ENCODE measurements around the gene AQP10.
"Not testable (repeated sequence)": the region's sequence is repeated elsewhere in the genome, so short reads cannot be mapped to it uniquely, and the experiment has no call there.

Gene AQP10

GRCh38 chr1:154309136-154309535 is 11.8 kb upstream of the AQP10 start:
- in situ Hi-C loops (cut with MboI; ENCODE audit: low sequenced_read_pairs); H3K36me3 ChIP-seq (replicated peaks): not testable (repeated sequence)

GRCh38 chr1:154312229-154313065 is 8.4 kb upstream of the AQP10 start:
- in situ Hi-C loops (cut with MboI; ENCODE audit: low sequenced_read_pairs); H3K9me3 ChIP-seq; DNase-seq (ENCODE audit: low spot score in 2 of 2); H3K36me3 ChIP-seq (replicated peaks); H3K4me3 ChIP-seq; H3K4me1 ChIP-seq: not testable (repeated sequence)
- H3K27me3 ChIP-seq (ENCODE audit: low read depth): peaks cover 15% of the 10 kb centered on the region

More at GRCh38 chr1:154309136-154309535, 11.8 kb upstream of the AQP10 start:
- H3K9me3 ChIP-seq; H3K4me1 ChIP-seq; DNase-seq (ENCODE audit: low spot score in 2 of 2); H3K27me3 ChIP-seq (ENCODE audit: low read depth); H3K4me3 ChIP-seq: not testable (repeated sequence)

- Histone ChIP-seq H3K4me1 (no peaks in the 10 kb centered on the region), H3K36me3 (replicated peaks) (no peaks in the 10 kb centered on the region), H3K27me3 (ENCODE audit: low read depth) (peaks cover 18% of the 10 kb centered on the region), H3K9me3 (peaks cover 4% of the 10 kb centered on the region; the same call in 1 of the 2 replicates), H3K4me3 (no peak overlapping the region)
- no peak for DNase-seq (ENCODE audit: low spot score in 2 of 2)
- in situ Hi-C loops (cut with MboI; ENCODE audit: low sequenced_read_pairs): no loop called here
Measured at GRCh38 chr1:154313066-154313356, 7.9 kb upstream of the AQP10 start.

- in situ Hi-C loops (cut with MboI; ENCODE audit: low sequenced_read_pairs); H3K4me3 ChIP-seq; H3K9me3 ChIP-seq; DNase-seq (ENCODE audit: low spot score in 2 of 2); H3K36me3 ChIP-seq (replicated peaks); H3K4me1 ChIP-seq: not testable (repeated sequence)
- peaks cover 18% of the 10 kb centered on the region for H3K27me3 ChIP-seq (ENCODE audit: low read depth)
Measured at GRCh38 chr1:154314226-154314625, 6.7 kb upstream of the AQP10 start.

- Histone ChIP-seq H3K27me3 (ENCODE audit: low read depth) (peaks cover 18% of the 10 kb centered on the region), H3K4me3 (no peak overlapping the region), H3K36me3 (replicated peaks) (no peaks in the 10 kb centered on the region), H3K9me3 (no peaks in the 10 kb centered on the region; the same call in 1 of the 2 replicates), H3K4me1 (no peaks in the 10 kb centered on the region)
- in situ Hi-C loops (cut with MboI; ENCODE audit: low sequenced_read_pairs): no loop called here
- DNase-seq (ENCODE audit: low spot score in 2 of 2): no peak
Measured at GRCh38 chr1:154316704-154317103, 4.2 kb upstream of the AQP10 start.

GRCh38 chr1:154318386-154318785 is 2.5 kb upstream of the AQP10 start:
- H3K4me1 ChIP-seq: no peaks in the 10 kb centered on the region
- in situ Hi-C loops (cut with MboI; ENCODE audit: low sequenced_read_pairs): no loop called here
- no peak for DNase-seq (ENCODE audit: low spot score in 2 of 2)
- H3K36me3 ChIP-seq (replicated peaks): no peaks in the 10 kb centered on the region
- H3K27me3 ChIP-seq (ENCODE audit: low read depth): peaks cover 18% of the 10 kb centered on the region
- no peak overlapping the region for H3K4me3 ChIP-seq
- no peaks in the 10 kb centered on the region; the same call in 1 of the 2 replicates for H3K9me3 ChIP-seq

GRCh38 chr1:154321609-154321934 is 679 bp downstream of the AQP10 start:
- DNase-seq (ENCODE audit: low spot score in 2 of 2); in situ Hi-C loops (cut with MboI; ENCODE audit: low sequenced_read_pairs); H3K4me1 ChIP-seq; H3K36me3 ChIP-seq (replicated peaks); H3K27me3 ChIP-seq (ENCODE audit: low read depth); H3K4me3 ChIP-seq; H3K9me3 ChIP-seq: not testable (repeated sequence)

- H3K27me3 ChIP-seq (ENCODE audit: low read depth): no peaks in the 10 kb centered on the region
- in situ Hi-C loops (cut with MboI; ENCODE audit: low sequenced_read_pairs): no loop called here
- H3K9me3 ChIP-seq: no peaks in the 10 kb centered on the region
- peaks cover 6% of the 10 kb centered on the region for H3K4me1 ChIP-seq
- H3K36me3 ChIP-seq (replicated peaks): no peaks in the 10 kb centered on the region; the same call in 1 of the 2 replicates
- no peak for DNase-seq (ENCODE audit: low spot score in 2 of 2)
- H3K4me3 ChIP-seq: no peak overlapping the region
Measured at GRCh38 chr1:154323493-154323892, 2.6 kb downstream of the AQP10 start.

GRCh38 chr1:154324241-154324640 is 3.3 kb downstream of the AQP10 start:
- no peaks in the 10 kb centered on the region for H3K9me3 ChIP-seq
- no peak overlapping the region for H3K4me3 ChIP-seq
- DNase-seq (ENCODE audit: low spot score in 2 of 2): no peak
- H3K27me3 ChIP-seq (ENCODE audit: low read depth): no peaks in the 10 kb centered on the region
- H3K36me3 ChIP-seq (replicated peaks): peaks cover 3% of the 10 kb centered on the region
- H3K4me1 ChIP-seq: peaks cover 6% of the 10 kb centered on the region
- in situ Hi-C loops (cut with MboI; ENCODE audit: low sequenced_read_pairs): no loop called here

- in situ Hi-C loops (cut with MboI; ENCODE audit: low sequenced_read_pairs): no loop called here
- H3K27me3 ChIP-seq (ENCODE audit: low read depth): no peaks in the 10 kb centered on the region
Measured at GRCh38 chr1:154324669-154325582, 4.0 kb downstream of the AQP10 start, which contains the start of gene ATP8B2. ATP8B2 (plus strand) TSS chr1:154325525; CDS start chr1:154328142, 2,617 bp downstream.

GRCh38 chr1:154325583-154326545 is 5.0 kb downstream of the AQP10 start:
- in situ Hi-C loops (cut with MboI; ENCODE audit: low sequenced_read_pairs): no loop called here
- H3K4me1 ChIP-seq: peaks cover 6% of the 10 kb centered on the region
- peak; percentile 77 to 93 for DNase-seq (ENCODE audit: low spot score in 2 of 2)
- H3K36me3 ChIP-seq (replicated peaks): peaks cover 11% of the 10 kb centered on the region
- H3K9me3 ChIP-seq: no peaks in the 10 kb centered on the region
- no peaks in the 10 kb centered on the region for H3K27me3 ChIP-seq (ENCODE audit: low read depth)
- H3K4me3 ChIP-seq: peak overlapping the region; percentile 82

More at GRCh38 chr1:154324669-154325582, 4.0 kb downstream of the AQP10 start, which contains the start of gene ATP8B2:
- peak; percentile 68 to 92 for DNase-seq (ENCODE audit: low spot score in 2 of 2)
- Histone ChIP-seq H3K9me3 (no peaks in the 10 kb centered on the region), H3K36me3 (replicated peaks) (peaks cover 5% of the 10 kb centered on the region), H3K4me1 (peaks cover 6% of the 10 kb centered on the region), H3K4me3 (peak within 1 kb of the TSS; percentile 82)

GRCh38 chr1:154326546-154327465 is 5.9 kb downstream of the AQP10 start:
- peaks cover 21% of the 10 kb centered on the region for H3K36me3 ChIP-seq (replicated peaks)
- in situ Hi-C loops (cut with MboI; ENCODE audit: low sequenced_read_pairs): no loop called here
- DNase-seq (ENCODE audit: low spot score in 2 of 2): no peak
- H3K4me3 ChIP-seq: peak overlapping the region; percentile 82
- H3K9me3 ChIP-seq: no peaks in the 10 kb centered on the region
- peaks cover 6% of the 10 kb centered on the region for H3K4me1 ChIP-seq
- no peaks in the 10 kb centered on the region for H3K27me3 ChIP-seq (ENCODE audit: low read depth)
